KMS-11 (cell line): Measurements from ENCODE around the gene MROH7.

Source experiments
- H2AFZ ChIP-seq: fragments of 200-600 bp; sonication (generic); 2 replicates; pipeline ENCODE4 v1.6.1; 2016; ENCODE audit warnings: antibody characterized with exemption, mixed run types, low read depth
- H3K27ac ChIP-seq: fragments of 200-600 bp; sonication (generic); 2 replicates; pipeline ENCODE4 v1.6.1; 2016; ENCODE audit warnings: mild to moderate bottlenecking, mixed run types
- H3K27me3 ChIP-seq: fragments of 200-600 bp; sonication (generic); 2 replicates; pipeline ENCODE4 v1.6.1; 2017; ENCODE audit warnings: mild to moderate bottlenecking, low read depth, mixed run types, moderate library complexity; ENCODE audit not compliant: insufficient read depth
- H3K36me3 ChIP-seq: fragments of 200-600 bp; sonication (generic); 2 replicates; pipeline ENCODE4 v1.6.1; 2017; ENCODE audit warnings: mild to moderate bottlenecking, mixed run types; ENCODE audit not compliant: insufficient read depth
- H3K4me1 ChIP-seq: fragments of 200-600 bp; sonication (generic); 2 replicates; pipeline ENCODE4 v1.6.1; 2016; ENCODE audit warnings: mild to moderate bottlenecking, low read depth, mixed run types; ENCODE audit not compliant: poor library complexity, severe bottlenecking
- H3K4me2 ChIP-seq: fragments of 200-600 bp; sonication (generic); 2 replicates; pipeline ENCODE4 v1.7.0; 2016; ENCODE audit warnings: mild to moderate bottlenecking, mixed run types
- H3K4me3 ChIP-seq: fragments of 200-600 bp; sonication (generic); IDR thresholded peaks from 2 replicates; pipeline ENCODE4 v1.6.1; 2017; ENCODE audit warnings: low read depth, low read length, mixed read lengths; ENCODE audit not compliant: insufficient read depth
- H3K79me2 ChIP-seq: fragments of 200-600 bp; sonication (generic); 2 replicates; pipeline ENCODE4 v1.6.1; 2016; ENCODE audit warnings: low read depth, mixed run types; ENCODE audit not compliant: insufficient read depth
- H3K9ac ChIP-seq: fragments of 200-600 bp; sonication (generic); 2 replicates; pipeline ENCODE4 v1.6.1; 2016; ENCODE audit warnings: mild to moderate bottlenecking, mixed run types
- H4K20me1 ChIP-seq: fragments of 200-600 bp; sonication (generic); 2 replicates; pipeline ENCODE4 v1.6.1; 2016; ENCODE audit warnings: mild to moderate bottlenecking, mixed run types; ENCODE audit not compliant: insufficient read depth
- CTCF ChIP-seq: fragments of 200-600 bp; sonication (generic); conservative IDR thresholded peaks from 2 replicates; pipeline ENCODE4 v1.6.1; 2017; ENCODE audit warnings: low read depth, mild to moderate bottlenecking, antibody characterized with exemption, low read length, moderate library complexity, mixed read lengths

Gene MROH7

GRCh38 chr1:54699936-54700525 lies 58.4 kb downstream of the MROH7 start:
- Histone ChIP-seq H4K20me1 (no peaks in the 10 kb centered on the region), H3K4me2 (no peak overlapping the region), H3K27me3 (no peaks in the 10 kb centered on the region), H3K9ac (no peak overlapping the region), H2AFZ (no peak overlapping the region), H3K79me2 (no peaks in the 10 kb centered on the region), H3K36me3 (no peaks in the 10 kb centered on the region), H3K4me3 (no peak overlapping the region), H3K27ac (no peak overlapping the region), H3K4me1 (no peaks in the 10 kb centered on the region)
- TF ChIP-seq CTCF = no peak

- no peaks in the 10 kb centered on the region for H3K36me3 ChIP-seq
- no peak overlapping the region for H3K4me3 ChIP-seq
- TF ChIP-seq CTCF = no peak
- no peaks in the 10 kb centered on the region for H3K79me2 ChIP-seq
- no peak overlapping the region for H3K9ac ChIP-seq
- H3K4me2 ChIP-seq = no peak overlapping the region
- H3K27me3 ChIP-seq = no peaks in the 10 kb centered on the region
- H3K27ac ChIP-seq = no peak overlapping the region
- no peaks in the 10 kb centered on the region for H3K4me1 ChIP-seq
- no peaks in the 10 kb centered on the region for H4K20me1 ChIP-seq
- H2AFZ ChIP-seq = no peak overlapping the region
Measured at GRCh38 chr1:54701066-54701465, 59.5 kb downstream of the MROH7 start.

GRCh38 chr1:54701996-54702395 lies 60.4 kb downstream of the MROH7 start:
- Histone ChIP-seq H3K4me3 (no peak overlapping the region), H3K27ac (no peak overlapping the region), H3K36me3 (no peaks in the 10 kb centered on the region), H3K27me3 (no peaks in the 10 kb centered on the region), H4K20me1 (no peaks in the 10 kb centered on the region), H3K4me1 (no peaks in the 10 kb centered on the region), H3K4me2 (no peak overlapping the region), H3K9ac (no peak overlapping the region), H3K79me2 (no peaks in the 10 kb centered on the region), H2AFZ (no peak overlapping the region)
- no peak for TF ChIP-seq CTCF

GRCh38 chr1:54703471-54703870 lies 61.9 kb downstream of the MROH7 start:
- Histone ChIP-seq H3K4me3 (no peak overlapping the region), H4K20me1 (no peaks in the 10 kb centered on the region), H3K4me2 (no peak overlapping the region), H3K36me3 (no peaks in the 10 kb centered on the region), H3K79me2 (no peaks in the 10 kb centered on the region), H2AFZ (no peak overlapping the region), H3K27me3 (no peaks in the 10 kb centered on the region), H3K27ac (no peak overlapping the region), H3K9ac (no peak overlapping the region), H3K4me1 (no peaks in the 10 kb centered on the region)
- no peak for TF ChIP-seq CTCF

- Histone ChIP-seq H3K27ac (no peak overlapping the region), H3K4me2 (no peak overlapping the region), H3K36me3 (no peaks in the 10 kb centered on the region), H3K27me3 (no peaks in the 10 kb centered on the region), H2AFZ (no peak overlapping the region), H3K9ac (no peak overlapping the region), H3K4me3 (no peak overlapping the region), H3K79me2 (no peaks in the 10 kb centered on the region), H4K20me1 (no peaks in the 10 kb centered on the region), H3K4me1 (no peaks in the 10 kb centered on the region)
- no peak for TF ChIP-seq CTCF
Measured at GRCh38 chr1:54705153-54705552, 63.6 kb downstream of the MROH7 start.
